GM18951 (cell line): ENCODE data around the gene ST3GAL4.
"Not testable (repeated sequence)": the region's sequence is repeated elsewhere in the genome, so short reads cannot be mapped to it uniquely, and the experiment has no call there.

ENCODE experiments used
- POLR2A ChIP-seq: IDR thresholded peaks from 4 replicates; pipeline ENCODE4 v1.6.1; 2011; ENCODE audit warnings: mild to moderate bottlenecking; ENCODE audit not compliant: insufficient read length, insufficient read depth; ENCODE audit errors: extremely low read depth
- in situ Hi-C: fragments of 300-500 bp; cut with MboI; formaldehyde crosslinking; loops from one replicate; pipeline ENCODE4 v1.12.0; 2022; ENCODE audit warnings: low sequenced_read_pairs, mixed read lengths, inconsistent platforms; ENCODE audit not compliant: unreplicated experiment

The ST3GAL4 gene, protein sequence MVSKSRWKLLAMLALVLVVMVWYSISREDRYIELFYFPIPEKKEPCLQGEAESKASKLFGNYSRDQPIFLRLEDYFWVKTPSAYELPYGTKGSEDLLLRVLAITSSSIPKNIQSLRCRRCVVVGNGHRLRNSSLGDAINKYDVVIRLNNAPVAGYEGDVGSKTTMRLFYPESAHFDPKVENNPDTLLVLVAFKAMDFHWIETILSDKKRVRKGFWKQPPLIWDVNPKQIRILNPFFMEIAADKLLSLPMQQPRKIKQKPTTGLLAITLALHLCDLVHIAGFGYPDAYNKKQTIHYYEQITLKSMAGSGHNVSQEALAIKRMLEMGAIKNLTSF

DNA sequence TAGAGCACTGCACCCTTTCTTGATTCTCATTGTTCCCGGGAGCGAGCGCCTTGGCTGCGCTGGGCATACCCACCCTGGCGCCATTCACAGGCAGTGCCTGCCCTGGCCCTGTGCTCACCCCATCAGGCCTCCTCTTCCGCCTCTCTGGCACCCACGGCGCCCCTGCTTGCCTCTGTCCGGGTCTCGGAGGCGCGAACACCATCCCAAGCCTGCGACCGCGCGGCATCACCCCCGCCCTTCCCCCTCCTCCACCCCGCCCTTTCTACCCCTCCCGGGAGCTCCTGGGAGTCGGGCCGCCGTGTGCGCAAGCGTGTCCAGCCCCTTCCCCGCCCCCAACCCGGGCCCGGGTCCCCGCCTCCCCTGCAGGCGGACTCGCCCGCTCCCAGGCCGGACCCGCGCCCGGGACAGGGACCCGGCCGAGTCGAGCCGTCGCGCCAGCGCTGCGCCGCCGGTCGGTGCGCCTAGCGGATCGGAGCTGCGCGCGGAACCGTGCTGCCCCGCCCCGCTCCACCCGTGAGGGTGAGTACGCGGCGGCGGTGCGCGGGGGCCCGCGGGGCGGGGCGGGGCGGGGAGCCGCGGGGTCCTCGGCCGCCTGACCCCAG is at the start of gene ST3GAL4:
TSS of gene ST3GAL4 (plus strand) at position 363 of the 602 bp plus-strand sequence. CDS start 50,470 bp downstream, outside the sequence.
- peak; percentile 55 for TF ChIP-seq POLR2A
- in situ Hi-C loops = no loop called here

DNA sequence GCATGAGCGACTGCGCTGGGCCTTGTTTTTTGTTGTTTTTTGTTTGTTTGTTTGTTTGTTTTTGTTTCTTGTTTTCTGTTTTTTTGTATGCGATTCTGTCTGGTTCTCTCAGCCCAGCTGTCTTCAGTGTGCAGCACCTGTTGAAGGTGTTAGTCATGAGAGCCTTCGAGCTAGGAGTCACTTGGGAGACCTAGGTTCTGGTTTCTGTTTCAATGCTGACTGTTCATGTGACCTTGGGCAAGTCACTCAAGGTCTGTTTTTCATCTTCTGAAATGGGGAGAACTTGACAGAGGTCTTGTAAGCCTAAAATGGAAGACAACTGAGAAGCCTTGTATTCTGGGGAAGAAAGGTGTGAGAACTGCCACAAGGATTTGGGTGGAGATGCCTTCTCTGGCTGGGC is 49.8 kb upstream of the ST3GAL4 start:
- no peak for TF ChIP-seq POLR2A
- in situ Hi-C loops = no loop called here

DNA sequence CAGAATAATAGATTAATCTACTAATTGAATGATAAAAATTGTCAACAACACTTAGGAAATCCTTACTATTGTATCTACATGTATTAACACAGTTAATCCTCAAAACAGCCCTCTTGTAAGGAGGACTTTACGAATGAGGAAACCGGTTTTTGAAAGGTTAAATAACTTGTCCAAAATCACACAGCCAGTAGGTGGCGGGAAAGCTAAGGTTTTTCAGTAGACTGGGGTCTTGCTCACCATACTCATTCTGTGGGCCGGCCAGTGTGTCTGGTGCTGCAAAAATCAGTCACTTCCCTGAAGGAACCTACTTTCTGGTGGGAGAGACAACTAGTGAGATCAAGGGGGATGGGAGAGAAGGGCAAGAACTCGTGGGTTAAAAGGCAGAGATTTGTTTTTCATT is 47.8 kb upstream of the ST3GAL4 start:
- no peak for TF ChIP-seq POLR2A
- in situ Hi-C loops = no loop called here

DNA sequence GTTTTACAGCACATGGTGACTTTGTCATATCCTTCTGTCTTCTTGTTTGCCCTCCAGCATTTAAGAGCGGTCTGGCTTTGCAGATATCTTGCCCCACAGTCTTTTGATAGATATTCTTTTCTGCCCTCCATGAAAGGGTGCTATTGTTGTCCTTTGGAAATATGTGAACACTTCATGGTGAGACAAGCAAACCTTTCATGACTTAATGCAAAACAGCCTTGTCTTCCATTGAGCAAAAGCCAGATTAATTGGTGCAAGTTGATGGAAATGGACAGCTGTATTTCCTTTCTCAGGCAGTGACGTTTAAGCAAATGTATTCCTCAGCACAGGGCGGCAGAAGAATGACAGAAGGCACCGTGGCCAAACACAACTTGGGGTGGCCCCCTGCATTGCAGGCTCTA is 47.2 kb upstream of the ST3GAL4 start:
- TF ChIP-seq POLR2A = no peak
- in situ Hi-C loops = no loop called here

DNA sequence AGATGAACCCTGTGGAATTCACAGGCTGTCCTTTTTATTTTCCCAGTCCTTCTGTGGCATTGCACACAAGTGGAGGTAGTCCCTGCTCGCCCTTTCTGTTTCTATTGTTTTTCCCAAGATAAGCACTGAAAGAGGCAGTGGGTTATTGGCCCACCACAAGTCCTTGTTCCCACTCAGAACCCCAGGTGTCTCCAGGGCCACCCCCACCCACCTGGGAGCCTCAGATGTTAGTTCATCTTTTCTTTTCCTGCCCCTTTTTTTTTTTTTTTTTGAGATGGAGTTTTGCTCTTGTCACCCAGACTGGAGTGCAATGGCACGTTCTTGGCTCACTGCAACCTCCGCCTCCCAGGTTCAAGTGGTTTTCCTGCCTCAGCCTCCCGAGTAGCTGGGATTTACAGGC is 46.7 kb upstream of the ST3GAL4 start:
- in situ Hi-C loops = not testable (repeated sequence)

DNA sequence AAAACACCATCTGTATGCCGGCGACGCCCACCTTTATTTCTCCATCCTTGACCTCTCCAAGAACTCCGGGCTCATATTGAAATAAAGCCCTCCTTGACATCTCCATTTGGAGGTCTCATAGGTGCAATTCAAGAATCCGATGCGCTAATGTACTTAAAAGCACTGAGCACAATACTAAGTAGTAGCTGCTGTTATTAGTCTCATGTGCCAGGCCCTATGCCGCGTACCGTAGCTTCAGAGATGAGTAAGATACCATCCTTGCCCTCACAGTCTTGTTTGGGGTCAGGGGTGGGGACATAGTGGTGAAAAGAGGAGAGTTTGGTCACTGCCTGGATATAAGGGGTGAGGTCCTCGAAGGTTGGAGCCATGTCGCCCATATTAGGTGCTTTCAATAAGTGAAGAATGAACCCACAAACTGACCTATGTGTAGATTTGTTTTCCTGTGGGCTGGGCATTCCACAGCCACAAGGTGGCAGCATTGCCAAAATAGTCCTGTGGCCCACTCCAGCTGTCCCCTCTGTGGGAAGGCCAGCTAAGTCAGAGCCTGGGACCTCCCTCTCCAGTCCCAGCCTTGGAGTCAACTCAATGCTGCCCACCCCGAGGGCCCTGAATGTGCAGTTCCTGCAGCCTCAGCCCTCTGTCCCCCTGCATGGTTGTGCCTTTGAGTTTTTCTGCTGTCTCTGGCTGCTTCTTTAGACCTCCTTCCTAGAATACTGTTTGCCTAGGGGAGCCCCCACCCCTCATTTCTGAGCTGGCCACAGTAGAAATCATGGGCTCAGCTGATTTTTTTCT is 45.1 kb upstream of the ST3GAL4 start:
- in situ Hi-C loops = no loop called here
- TF ChIP-seq POLR2A = no peak

DNA sequence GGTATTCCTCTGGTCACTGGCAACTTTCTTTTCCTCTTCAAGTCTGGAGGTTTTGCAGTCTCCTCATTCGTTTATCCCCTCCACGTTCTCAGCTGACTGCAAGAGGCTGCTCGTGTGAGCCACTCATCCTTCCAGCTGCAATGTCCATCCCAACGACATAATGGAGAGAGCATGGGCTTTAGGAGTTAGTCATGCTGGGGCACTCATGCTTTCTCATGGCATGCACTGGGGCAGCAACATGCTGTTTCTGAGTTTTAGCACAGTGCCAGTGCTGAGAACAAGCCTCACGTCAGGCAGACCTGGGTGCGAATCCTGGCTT is 44.5 kb upstream of the ST3GAL4 start:
- TF ChIP-seq POLR2A = no peak
- in situ Hi-C loops = no loop called here

DNA sequence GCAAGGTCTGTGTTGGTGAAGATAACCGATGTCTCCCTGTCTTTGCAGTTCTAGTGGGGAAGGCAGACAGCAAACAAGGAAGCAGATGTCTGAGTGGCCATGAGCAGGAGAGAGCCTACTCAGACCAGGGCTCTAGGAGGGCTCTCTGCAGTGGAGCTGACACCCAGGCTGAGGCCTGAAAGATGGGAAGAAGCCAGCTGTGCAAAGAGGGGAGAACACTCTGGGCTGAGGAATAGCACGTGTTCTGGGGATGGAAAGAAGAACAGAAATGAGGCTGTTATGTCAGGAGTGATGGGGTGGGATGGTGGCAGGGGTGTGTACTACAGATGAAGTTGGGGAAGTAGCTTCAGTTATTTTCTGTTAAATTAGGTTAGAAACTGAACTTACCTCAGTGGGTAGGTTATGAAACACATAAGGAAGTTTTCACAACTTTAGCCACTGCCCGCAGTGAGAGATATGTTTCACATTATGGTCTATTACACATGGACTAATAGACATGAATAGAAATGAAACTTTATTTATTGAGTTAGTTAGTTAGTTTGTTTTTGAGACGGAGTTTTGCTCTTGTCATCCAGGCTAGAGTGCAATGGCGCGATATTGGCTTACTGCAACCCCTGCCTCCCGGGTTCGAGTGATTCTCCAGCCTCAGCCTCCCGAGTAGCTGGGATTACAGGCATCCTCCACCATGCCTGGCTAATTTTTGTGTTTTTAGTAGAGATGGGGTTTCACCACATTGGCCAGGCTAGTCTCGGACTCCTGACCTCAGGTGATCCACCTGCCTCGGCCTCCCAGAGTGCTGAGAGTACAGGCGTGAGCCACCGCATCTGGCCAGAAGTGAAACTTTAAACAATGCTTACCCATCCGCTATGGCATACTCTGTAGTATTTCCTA is 43.8 kb upstream of the ST3GAL4 start:
- in situ Hi-C loops = no loop called here
- no peak for TF ChIP-seq POLR2A

DNA sequence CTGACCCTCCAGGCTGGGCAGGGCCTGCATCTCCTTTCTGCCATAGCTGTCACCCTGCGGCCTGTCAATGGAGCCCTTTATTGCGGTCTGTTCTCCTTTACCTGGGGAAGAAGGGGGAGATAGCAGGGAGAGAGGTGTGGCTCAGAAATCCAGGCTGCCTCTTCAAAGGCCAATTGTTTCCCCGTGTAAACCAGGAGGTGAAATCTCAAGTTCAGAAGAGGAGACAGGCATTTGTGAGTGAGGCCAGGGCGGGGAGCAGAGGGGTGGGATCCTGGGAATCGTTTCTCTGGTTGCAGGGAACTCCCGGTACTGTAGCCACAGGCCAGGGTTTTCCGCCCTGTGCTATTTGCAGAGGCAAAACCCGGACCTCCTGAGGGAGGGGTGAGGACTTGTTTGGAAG is 42.5 kb upstream of the ST3GAL4 start:
- in situ Hi-C loops = no loop called here
- no peak for TF ChIP-seq POLR2A

DNA sequence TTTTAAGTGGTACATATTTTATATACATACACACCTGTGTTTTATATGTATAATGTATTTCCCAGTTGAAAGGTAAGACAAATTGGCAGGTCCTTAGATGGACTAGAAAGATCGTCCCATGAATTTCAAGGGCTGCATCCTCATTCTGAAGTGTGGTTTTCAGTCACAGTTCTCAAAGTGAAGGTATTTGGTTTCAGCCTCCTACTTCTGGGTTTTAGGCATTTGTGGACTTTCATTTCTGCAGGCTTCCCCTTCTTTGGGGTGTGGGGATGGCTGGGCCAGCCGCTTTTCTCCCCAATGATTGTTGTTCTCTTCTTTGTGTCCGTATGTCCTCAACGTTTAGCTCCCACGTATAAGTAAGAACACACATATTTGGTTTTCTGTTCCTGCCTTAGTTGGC is 41.7 kb upstream of the ST3GAL4 start:
- TF ChIP-seq POLR2A = no peak
- in situ Hi-C loops = no loop called here

DNA sequence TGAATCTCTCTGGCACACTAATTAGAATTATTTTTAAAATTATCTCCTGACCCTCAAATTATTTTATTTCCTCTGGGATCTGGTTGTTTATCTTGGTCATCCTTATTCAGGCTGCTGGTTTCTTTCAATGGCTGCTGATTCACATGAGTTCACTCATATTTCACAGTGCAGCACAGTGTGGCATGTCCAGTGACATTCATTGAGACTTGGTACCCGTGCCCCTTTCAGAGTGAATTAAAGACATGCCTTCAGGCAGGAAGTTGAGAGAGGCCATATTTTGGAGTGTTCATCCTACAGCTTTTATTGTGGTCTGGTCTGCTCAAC is 38.1 kb upstream of the ST3GAL4 start:
- no peak for TF ChIP-seq POLR2A
- in situ Hi-C loops = no loop called here

DNA sequence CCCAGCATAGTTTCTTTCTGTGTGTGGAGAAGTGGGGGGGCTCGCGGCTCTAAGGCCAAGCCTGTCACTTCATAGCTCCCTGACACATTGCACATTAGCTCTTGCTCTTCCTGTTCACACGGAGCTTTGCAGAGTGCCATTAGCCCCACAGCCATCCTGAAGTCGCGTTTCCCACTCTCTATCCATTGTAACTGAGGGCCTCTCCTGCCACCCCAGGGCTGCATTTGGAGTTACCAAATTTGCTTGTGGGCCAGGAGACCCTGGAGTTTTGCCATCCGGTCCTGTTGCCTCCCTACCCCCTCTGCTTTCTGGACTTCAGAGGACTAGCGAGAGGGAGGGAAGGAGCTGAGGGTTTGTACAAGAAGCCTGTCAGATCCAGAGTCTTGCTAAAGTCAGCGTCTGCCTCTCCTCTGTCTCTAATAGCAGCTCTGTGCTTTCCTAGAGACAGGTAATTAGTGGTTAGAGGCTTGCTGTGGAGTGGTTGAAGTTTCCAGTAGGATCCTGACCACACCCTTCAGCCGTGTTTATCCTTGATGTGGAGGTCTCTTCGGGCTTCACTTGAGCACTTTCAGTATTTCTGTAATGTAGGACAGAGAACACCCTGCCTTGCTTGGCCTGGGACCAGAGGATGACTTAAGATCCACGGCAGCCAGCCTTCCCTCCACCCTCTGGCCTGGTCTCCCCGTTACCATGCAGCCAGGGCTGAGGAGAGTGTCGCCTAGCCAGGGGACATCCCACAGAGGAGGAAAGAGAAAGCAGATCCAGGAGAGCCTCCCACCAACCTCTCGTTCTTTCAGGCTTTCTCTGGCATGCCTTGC is 37.5 kb upstream of the ST3GAL4 start:
- TF ChIP-seq POLR2A = no peak

More for the DNA sequence above, 37.5 kb upstream of the ST3GAL4 start:
- in situ Hi-C loops = no loop called here
